ENCODE data around the gene MRPL34. TPM values are rescaled to one million over a fixed set of nuclear protein-coding genes. Genes with fewer than 3 reads are reported as not detected.

Gene MRPL34
- total and polyA plus RNA-seq, 2 donors (not counting 1 experiment from before 2014, with no cell fraction given), result 27.5 to 44.8 TPM

DNA sequence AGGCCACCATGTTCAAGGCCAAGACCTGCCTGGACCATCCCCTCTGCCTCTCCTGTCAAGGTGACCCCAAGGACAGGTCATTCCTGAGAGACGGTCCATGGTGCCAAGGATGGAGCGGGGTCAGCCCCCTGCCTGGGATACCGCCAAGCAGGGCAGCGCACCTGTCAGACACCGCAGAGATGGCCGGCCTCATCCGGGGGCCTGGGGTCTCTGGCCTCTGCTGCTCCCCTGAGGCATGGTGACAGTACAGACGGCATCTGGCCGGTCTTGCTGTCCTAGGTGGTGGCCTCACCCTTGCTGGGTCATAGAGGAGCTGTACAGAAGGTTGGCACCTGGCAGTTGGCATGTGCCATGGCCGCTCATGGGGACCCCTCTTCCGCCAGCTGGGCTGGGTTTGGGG is 14.8 kb downstream of the MRPL34 start:
- Histone ChIP-seq H4K20me1 (ENCODE audit: control insufficient read depth, extremely low read depth, insufficient read depth, low read length) (no peaks in the 10 kb centered on the region), H3K27ac (ENCODE audit: insufficient read depth, low read length) (no peak overlapping the region), H3K4me1 (ENCODE audit: control insufficient read depth, extremely low read depth, insufficient read depth, low read length) (no peaks in the 10 kb centered on the region), H3K79me2 (ENCODE audit: control insufficient read depth, insufficient read depth, low read length) (no peaks in the 10 kb centered on the region), H3K4me3 (replicated peaks in 1 of 4; ENCODE audit: control extremely low read depth in 1 of 4, insufficient read depth in 1 of 4, low read depth in 3 of 4, low read length in 4 of 4) (no peak overlapping the region), H3K36me3 (ENCODE audit: control insufficient read depth, insufficient read depth, low read length) (peaks cover 26% of the 10 kb centered on the region), H3K27me3 (ENCODE audit: control insufficient read depth, insufficient read depth, low read length) (no peaks in the 10 kb centered on the region), H3K9ac (ENCODE audit: insufficient read depth, low read length) (no peak overlapping the region), H3K4me2 (ENCODE audit: extremely low read depth, insufficient read depth, low read length) (no peak overlapping the region), H3K9me3 (ENCODE audit: control insufficient read depth, insufficient read depth, low read depth, low read length) (no peaks in the 10 kb centered on the region), H2AFZ (ENCODE audit: low read length) (no peak overlapping the region)
- DNase-seq (ENCODE audit: low read depth in 2 of 2), result no peak
- TF ChIP-seq EZH2 (IDR thresholded peaks at IDR 0.05; ENCODE audit: low read length, missing control alignments), result no peak
- TF ChIP-seq, protein P1, sequence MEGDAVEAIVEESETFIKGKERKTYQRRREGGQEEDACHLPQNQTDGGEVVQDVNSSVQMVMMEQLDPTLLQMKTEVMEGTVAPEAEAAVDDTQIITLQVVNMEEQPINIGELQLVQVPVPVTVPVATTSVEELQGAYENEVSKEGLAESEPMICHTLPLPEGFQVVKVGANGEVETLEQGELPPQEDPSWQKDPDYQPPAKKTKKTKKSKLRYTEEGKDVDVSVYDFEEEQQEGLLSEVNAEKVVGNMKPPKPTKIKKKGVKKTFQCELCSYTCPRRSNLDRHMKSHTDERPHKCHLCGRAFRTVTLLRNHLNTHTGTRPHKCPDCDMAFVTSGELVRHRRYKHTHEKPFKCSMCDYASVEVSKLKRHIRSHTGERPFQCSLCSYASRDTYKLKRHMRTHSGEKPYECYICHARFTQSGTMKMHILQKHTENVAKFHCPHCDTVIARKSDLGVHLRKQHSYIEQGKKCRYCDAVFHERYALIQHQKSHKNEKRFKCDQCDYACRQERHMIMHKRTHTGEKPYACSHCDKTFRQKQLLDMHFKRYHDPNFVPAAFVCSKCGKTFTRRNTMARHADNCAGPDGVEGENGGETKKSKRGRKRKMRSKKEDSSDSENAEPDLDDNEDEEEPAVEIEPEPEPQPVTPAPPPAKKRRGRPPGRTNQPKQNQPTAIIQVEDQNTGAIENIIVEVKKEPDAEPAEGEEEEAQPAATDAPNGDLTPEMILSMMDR (conservative IDR thresholded peaks at IDR 0.05 in 1 of 2, IDR thresholded peaks at IDR 0.05 in 1 of 2; ENCODE audit: low read depth in 1 of 2, low read length in 2 of 2), result no peak

DNA sequence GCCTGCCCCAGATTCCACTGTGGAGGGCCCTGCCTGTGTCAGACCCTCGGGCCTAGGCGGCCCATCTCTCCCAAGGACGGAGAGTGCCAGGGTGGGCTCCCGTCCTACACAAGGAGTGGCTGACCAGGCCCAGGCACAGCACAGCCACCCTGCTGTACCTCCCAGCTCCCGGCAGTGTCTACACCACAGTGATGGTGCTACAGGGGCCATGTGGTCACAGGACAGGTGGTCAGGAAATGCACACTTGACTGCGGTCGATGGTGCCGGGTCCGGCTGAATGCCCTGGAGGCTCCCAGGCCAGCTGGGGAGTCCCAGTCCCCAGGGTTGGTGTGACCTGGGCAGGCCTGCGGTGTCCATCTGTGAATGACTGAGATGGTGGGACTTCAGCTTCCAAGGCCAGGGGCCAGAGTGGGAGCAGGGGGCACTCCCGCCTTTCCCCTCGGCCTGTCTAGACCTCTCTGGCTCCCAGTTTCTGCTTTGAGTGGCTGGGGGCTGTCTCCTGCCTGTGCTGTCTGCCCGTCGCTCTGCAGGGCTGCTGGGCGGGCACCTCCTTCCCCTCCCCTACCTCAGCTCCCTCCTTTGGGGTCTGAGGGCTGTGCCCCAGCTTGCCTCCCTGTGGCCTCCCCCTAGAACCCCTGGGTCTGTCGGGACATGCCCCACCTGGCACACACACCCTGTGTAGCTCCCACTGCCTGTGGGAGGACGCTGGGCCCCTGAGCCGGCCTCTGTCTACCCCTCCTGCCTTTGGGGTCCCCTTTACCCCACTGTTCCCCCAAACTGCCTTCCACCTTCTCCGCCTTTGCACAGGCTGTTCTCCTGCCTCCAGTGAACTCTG is 16.2 kb downstream of the MRPL34 start:
- TF ChIP-seq EZH2 (IDR thresholded peaks at IDR 0.05; ENCODE audit: low read length, missing control alignments), result no peak
- TF ChIP-seq, protein P1 (conservative IDR thresholded peaks at IDR 0.05 in 1 of 2, IDR thresholded peaks at IDR 0.05 in 1 of 2; ENCODE audit: low read depth in 1 of 2, low read length in 2 of 2), result no peak
- Histone ChIP-seq H3K4me2 (ENCODE audit: extremely low read depth, insufficient read depth, low read length) (no peak overlapping the region), H3K27ac (ENCODE audit: insufficient read depth, low read length) (no peak overlapping the region), H3K4me1 (ENCODE audit: control insufficient read depth, extremely low read depth, insufficient read depth, low read length) (no peaks in the 10 kb centered on the region), H3K9me3 (ENCODE audit: control insufficient read depth, insufficient read depth, low read depth, low read length) (no peaks in the 10 kb centered on the region), H4K20me1 (ENCODE audit: control insufficient read depth, extremely low read depth, insufficient read depth, low read length) (no peaks in the 10 kb centered on the region), H3K79me2 (ENCODE audit: control insufficient read depth, insufficient read depth, low read length) (no peaks in the 10 kb centered on the region), H3K36me3 (ENCODE audit: control insufficient read depth, insufficient read depth, low read length) (peaks cover 22% of the 10 kb centered on the region), H3K9ac (ENCODE audit: insufficient read depth, low read length) (no peak overlapping the region), H3K27me3 (ENCODE audit: control insufficient read depth, insufficient read depth, low read length) (no peaks in the 10 kb centered on the region), H2AFZ (ENCODE audit: low read length) (no peak overlapping the region), H3K4me3 (replicated peaks in 1 of 4; ENCODE audit: control extremely low read depth in 1 of 4, insufficient read depth in 1 of 4, low read depth in 3 of 4, low read length in 4 of 4) (no peak overlapping the region)
- DNase-seq (ENCODE audit: low read depth in 2 of 2), result no peak

- Histone ChIP-seq H3K4me3 (replicated peaks in 1 of 4; ENCODE audit: control extremely low read depth in 1 of 4, insufficient read depth in 1 of 4, low read depth in 3 of 4, low read length in 4 of 4) (no peak overlapping the region), H3K9ac (ENCODE audit: insufficient read depth, low read length) (no peak overlapping the region), H3K9me3 (ENCODE audit: control insufficient read depth, insufficient read depth, low read depth, low read length) (no peaks in the 10 kb centered on the region), H4K20me1 (ENCODE audit: control insufficient read depth, extremely low read depth, insufficient read depth, low read length) (no peaks in the 10 kb centered on the region), H3K4me2 (ENCODE audit: extremely low read depth, insufficient read depth, low read length) (no peak overlapping the region), H3K27me3 (ENCODE audit: control insufficient read depth, insufficient read depth, low read length) (no peaks in the 10 kb centered on the region), H3K36me3 (ENCODE audit: control insufficient read depth, insufficient read depth, low read length) (peaks cover 26% of the 10 kb centered on the region), H3K79me2 (ENCODE audit: control insufficient read depth, insufficient read depth, low read length) (no peaks in the 10 kb centered on the region), H3K27ac (ENCODE audit: insufficient read depth, low read length) (no peak overlapping the region), H3K4me1 (ENCODE audit: control insufficient read depth, extremely low read depth, insufficient read depth, low read length) (no peaks in the 10 kb centered on the region), H2AFZ (ENCODE audit: low read length) (no peak overlapping the region)
- TF ChIP-seq, protein P1 (conservative IDR thresholded peaks at IDR 0.05 in 1 of 2, IDR thresholded peaks at IDR 0.05 in 1 of 2; ENCODE audit: low read depth in 1 of 2, low read length in 2 of 2), result no peak
- no peak for TF ChIP-seq EZH2 (IDR thresholded peaks at IDR 0.05; ENCODE audit: low read length, missing control alignments)
- DNase-seq (ENCODE audit: low read depth in 2 of 2), result no peak
These were observed 17.2 kb downstream of the MRPL34 start for GRCh38 chr19:17322854-17323253.
